ENCODE measurements around the gene SFRP2.

Gene SFRP2

GRCh38 chr4:153766758-153767157, 22.1 kb downstream of the SFRP2 start:
- FAIRE-seq: no peak

DNA sequence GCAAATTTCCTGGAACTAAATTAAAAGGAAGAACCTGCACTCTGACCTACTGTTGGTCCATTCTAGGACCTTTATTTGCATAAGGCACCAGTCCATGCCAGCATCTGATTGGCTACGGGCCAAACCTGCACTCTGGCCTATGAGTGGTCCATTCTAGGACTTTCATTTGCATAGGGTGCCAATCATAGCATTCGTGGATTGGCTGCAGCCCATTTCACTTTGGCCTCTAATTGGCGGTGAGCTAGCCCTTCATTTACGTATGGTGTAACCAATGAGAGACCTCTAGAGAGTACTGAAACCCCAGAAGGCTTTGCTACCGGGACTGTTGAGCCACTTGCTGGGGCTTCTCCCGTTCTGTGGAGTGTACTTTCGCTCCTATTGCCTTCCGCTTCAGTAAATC, 23.0 kb downstream of the SFRP2 start:
- FAIRE-seq: no peak

GRCh38 chr4:153764601-153765368, 24.1 kb downstream of the SFRP2 start:
- FAIRE-seq: no peak

DNA sequence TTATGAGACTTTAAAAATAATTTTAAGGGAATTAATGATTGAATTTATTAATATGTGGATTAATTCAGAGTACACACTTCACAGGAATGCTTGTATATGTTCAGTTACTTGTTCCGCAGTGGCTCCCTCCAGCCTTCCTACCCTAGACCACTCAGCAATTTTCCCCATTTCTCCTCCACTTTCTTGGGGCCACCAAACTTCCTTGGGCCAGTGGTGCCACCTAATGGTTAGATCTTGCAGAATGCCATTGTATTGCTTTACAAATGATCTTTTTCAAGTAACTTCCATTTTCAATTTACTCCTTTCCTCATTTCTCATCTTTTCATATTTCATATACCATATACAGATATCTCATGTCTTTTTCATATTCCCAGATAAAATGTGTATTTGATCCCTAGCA, 25.5 kb downstream of the SFRP2 start:
- FAIRE-seq: no peak

DNA sequence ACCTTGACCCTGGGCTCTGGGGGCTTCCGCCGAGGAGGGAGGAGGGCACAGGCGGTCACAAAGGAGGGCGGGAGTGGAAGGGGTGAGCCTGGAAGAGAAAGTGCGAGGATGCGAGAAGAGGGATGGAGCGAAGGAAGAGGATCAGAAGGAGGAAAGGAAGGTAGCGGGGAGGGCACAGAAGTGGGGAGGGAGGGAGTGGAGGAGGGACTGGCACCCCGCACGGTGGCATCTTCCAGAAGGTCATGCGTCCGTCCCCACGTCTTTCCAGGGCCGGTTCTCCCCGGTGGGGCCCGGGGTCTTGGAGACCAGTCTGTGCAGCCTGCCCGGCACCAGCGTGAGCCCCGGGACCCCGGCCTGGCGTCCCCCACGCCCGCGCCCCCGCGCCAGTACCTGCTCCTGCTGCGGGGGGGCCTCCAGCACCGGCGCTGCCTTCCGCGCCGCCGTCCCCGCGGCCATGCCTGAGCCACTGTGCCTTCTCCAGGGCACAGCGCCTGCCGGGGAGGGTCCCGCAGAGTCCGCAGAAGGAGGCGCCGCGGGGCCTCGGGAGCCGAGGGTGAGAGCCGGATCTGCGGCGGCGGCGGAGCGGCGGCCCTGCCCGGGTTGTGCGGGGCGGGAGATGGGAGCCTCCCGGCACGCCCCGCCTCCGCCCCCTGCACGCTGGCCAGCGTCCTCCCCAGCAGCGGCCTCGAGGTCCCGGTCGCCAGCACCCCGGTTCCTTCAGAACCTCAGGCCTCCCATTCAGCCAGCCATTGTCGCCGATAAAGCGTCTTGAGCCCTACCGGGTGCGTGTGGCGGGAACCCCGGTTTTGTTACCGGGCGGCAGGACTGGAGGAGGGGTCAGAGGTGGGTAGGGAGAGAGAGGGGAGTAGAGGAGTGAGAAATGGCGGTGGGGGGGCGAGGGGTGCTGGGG, 29.2 kb downstream of the SFRP2 start, which contains the start of gene RNF175:
Gene RNF175, minus strand, starts transcription at position 618 of the 910 bp plus-strand sequence. Its CDS starts 162 bp downstream, at position 456.
- no peak for FAIRE-seq

DNA sequence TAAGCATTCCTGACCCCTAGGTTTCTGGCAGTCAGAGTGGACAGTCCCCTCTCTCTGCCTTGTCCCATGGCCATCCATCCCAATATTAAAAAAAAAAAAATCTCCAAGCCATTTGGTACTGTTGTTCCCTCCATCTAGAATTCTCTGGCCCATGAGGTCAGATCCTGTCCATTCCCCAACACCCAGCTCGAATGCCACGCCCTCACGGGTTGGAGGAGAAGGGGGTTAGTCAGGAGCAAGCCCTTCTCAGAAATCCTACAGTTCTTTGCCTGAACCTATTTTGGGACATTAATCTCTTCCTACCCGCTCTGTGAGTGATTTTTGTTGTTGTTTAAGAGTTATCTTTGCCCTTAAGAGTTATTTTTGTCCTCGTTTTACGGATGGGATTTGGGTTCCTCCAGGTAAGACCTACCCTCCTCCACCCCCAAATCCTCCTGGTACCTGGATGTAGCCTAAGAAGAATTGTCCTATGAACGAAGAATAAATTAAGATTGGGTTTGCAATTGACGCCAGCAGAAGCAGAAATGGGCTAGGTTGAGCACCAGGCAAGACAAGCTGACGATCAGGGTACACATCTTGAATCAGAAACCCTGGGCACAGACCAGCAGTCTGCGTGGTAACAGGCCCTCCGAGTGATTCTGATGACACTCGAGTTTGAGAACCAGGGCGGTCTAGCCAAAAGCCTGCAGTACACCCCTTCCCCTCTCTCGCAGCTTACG, 30.0 kb downstream of the SFRP2 start:
- FAIRE-seq: no peak

DNA sequence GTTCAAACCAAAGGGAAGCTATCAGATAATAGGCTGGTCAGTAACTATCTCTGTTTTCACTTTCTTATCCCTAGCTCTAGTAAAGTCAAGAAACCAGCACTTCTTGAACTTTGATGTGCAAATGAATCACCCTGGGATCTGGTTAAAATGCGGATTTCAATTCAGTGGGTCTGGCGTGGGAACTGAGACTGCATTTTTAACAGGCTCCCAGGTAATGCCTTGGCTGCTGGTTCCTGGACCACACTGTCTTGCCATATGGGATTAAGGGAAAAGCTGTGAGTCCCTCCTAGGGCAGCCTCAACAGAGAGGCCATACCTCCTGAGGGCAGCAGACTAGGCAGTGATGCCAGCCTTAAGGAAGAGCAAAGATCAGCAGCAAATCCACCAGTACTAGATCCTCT, 30.7 kb downstream of the SFRP2 start:
- no peak for FAIRE-seq

GRCh38 chr4:153757407-153757806, 31.5 kb downstream of the SFRP2 start:
- FAIRE-seq: no peak

- FAIRE-seq: no peak
These were observed 33.7 kb downstream of the SFRP2 start for GRCh38 chr4:153755186-153755585.

DNA sequence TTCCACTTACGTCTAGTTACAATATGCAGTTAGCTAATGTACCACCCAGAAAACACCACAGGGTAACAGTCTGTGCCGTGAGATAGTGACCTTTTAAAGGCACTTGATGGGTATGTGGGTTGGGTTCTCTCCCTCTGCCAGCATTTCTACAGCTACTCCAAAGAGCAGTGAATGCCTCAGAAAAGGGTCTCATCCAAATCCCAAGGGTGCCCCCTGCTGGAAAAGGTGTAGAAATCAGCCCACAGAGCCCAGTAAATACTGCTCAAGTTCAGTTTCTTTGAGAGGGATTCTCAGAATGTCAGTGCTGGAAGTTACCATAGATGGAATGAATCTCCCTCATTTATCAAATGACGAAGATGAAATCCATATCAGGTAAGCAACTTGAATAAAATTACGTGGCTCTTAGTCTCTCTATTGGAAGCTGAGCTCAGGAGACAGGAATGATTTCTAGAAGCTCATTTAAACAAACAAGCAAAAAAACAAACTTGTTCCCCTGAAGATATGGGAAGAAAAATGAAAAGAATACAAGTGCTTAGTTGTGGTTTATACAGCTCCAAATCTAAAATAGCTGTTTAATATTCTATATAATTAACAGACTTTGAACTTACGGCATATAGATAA, 38.6 kb downstream of the SFRP2 start:
- FAIRE-seq: peak; percentile 86

GRCh38 chr4:153748378-153748777, 40.5 kb downstream of the SFRP2 start:
- no peak for FAIRE-seq

GRCh38 chr4:153747406-153747955, 41.4 kb downstream of the SFRP2 start:
- FAIRE-seq: no peak

GRCh38 chr4:153745651-153746050, 43.2 kb downstream of the SFRP2 start:
- no peak for FAIRE-seq

- FAIRE-seq: no peak
These were observed 47.3 kb downstream of the SFRP2 start for GRCh38 chr4:153741541-153741940.

- FAIRE-seq: no peak
These were observed 52.9 kb downstream of the SFRP2 start for GRCh38 chr4:153735906-153736461.

DNA sequence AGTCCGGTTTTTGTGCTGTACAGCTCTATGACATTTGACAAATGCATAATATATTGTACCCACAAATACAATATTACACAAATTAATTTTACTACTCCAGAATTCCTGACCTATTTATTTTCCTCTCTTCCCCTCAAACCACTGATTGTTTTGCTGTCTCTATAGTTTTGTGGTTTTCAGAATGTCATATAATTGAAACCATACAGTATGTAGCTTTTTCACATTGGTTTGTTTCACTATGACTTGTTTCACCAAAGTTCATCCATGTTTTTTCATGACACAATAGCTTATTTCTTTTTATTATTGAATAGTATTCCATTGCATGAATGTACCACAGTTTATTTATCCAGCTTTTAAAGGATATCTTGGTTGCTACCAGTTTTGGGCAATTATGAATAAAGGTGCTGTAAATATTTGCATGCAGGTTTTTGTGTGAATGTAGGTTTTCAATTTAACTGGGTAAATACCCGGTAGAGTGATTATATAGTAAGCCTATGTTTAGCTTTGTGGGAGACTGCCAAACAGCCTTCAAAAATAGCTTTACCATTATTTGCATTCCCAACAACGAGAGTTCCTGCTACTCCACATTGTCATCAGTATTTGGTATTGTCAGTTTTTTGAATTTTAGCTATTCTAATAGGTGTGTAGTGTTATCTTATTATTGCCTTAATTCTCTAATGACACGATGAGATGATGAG, 55.0 kb downstream of the SFRP2 start:
- no peak for FAIRE-seq

DNA sequence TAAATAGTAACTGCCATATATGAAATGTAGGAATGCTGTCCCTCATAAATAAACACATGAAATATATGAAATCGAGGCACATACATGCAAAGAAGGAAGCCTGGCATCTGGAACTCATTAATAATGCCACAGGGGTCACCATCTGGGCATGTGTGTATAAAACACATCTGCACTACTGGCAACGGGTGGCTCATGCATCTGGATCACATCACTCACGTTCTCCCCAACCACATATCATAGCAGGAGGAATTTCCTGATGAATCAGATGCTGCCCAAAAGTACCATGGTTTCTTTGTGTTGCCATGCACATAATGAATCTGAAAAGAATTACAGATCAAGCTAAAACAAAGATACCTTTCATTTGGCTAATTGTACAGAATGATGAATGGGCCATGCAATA, 57.6 kb downstream of the SFRP2 start:
- no peak for FAIRE-seq

Data from TTC549 (cell line).